HepG2 (cell line): ENCODE results near the gene DPH2. TPM values are rescaled to one million over a fixed set of nuclear protein-coding genes. Genes with fewer than 3 reads are reported as not detected.

Experiments
- ARNT ChIP-seq: fragments of 450-650 bp; IDR thresholded peaks from 2 replicates; pipeline ENCODE4 v1.6.1; 2017
- ARNT2 ChIP-seq: sonication (generic); formaldehyde crosslinking; IDR thresholded peaks from 2 replicates; pipeline ENCODE4 v1.8.0; 2022; ENCODE audit warnings: mild to moderate bottlenecking, low read depth, missing genetic modification reagents, moderate library complexity
- CBX1 ChIP-seq: IDR thresholded peaks from one replicate; pipeline ENCODE4 v1.6.1; 2016; ENCODE audit warnings: antibody characterized with exemption, low read depth
- CTCF ChIP-seq: sonication (generic); formaldehyde crosslinking; IDR thresholded peaks from 2 replicates; pipeline ENCODE4 v1.5.0; 2020; ENCODE audit warnings: mild to moderate bottlenecking, missing genetic modification reagents, moderate library complexity
- DRAP1 ChIP-seq: IDR thresholded peaks from 2 replicates; pipeline ENCODE4 v1.6.1; 2016; ENCODE audit warnings: missing genetic modification reagents, missing compliant biosample characterization
- FIP1L1 ChIP-seq: fragments of 200-400 bp; formaldehyde crosslinking; IDR thresholded peaks from 2 replicates; pipeline ENCODE4 v1.6.1; 2018; ENCODE audit warnings: low read depth, mild to moderate bottlenecking, low read length, moderate library complexity, borderline replicate concordance; ENCODE audit not compliant: insufficient read depth
- GMEB2 ChIP-seq: IDR thresholded peaks from 2 replicates; pipeline ENCODE4 v1.6.1; 2016; ENCODE audit warnings: missing biosample characterization, missing genetic modification reagents, low read depth
- HMGXB3 ChIP-seq: sonication (generic); formaldehyde crosslinking; IDR thresholded peaks from 2 replicates; pipeline ENCODE4 v1.4.0; 2020; ENCODE audit warnings: missing genetic modification reagents, borderline replicate concordance
- JARID2 ChIP-seq: sonication (generic); formaldehyde crosslinking; IDR thresholded peaks from 2 replicates; pipeline ENCODE4 v1.8.1; 2023; ENCODE audit warnings: missing genetic modification reagents, inconsistent platforms; ENCODE audit not compliant: insufficient replicate concordance
- MTA3 ChIP-seq: sonication (generic); formaldehyde crosslinking; IDR thresholded peaks from 2 replicates; pipeline ENCODE4 v1.4.0; 2020; ENCODE audit warnings: missing genetic modification reagents
- RBFOX2 ChIP-seq: fragments of 200-400 bp; formaldehyde crosslinking; IDR thresholded peaks from 2 replicates; pipeline ENCODE4 v1.6.1; 2017; ENCODE audit warnings: low read depth, mild to moderate bottlenecking, low read length
- SRSF1 ChIP-seq: fragments of 200-400 bp; formaldehyde crosslinking; optimal IDR thresholded peaks from 2 replicates; pipeline ENCODE3; 2017; ENCODE audit warnings: mild to moderate bottlenecking, low read depth, low read length, moderate library complexity
- ZNF335 ChIP-seq: sonication (generic); formaldehyde crosslinking; IDR thresholded peaks from 2 replicates; pipeline ENCODE4 v1.4.0; 2020; ENCODE audit warnings: missing genetic modification reagents
- ZNF567 ChIP-seq: sonication (generic); formaldehyde crosslinking; IDR thresholded peaks from 2 replicates; pipeline ENCODE4 v1.8.1; 2023; ENCODE audit warnings: mild to moderate bottlenecking, missing genetic modification reagents, borderline replicate concordance
- ZNF644 ChIP-seq: IDR thresholded peaks from 2 replicates; pipeline ENCODE4 v1.6.1; 2016; ENCODE audit warnings: low read depth
- ZNF724P ChIP-seq: sonication (generic); formaldehyde crosslinking; IDR thresholded peaks from 2 replicates; pipeline ENCODE4 v1.8.0; 2022; ENCODE audit warnings: missing genetic modification reagents, borderline replicate concordance
- ZNF770 ChIP-seq: sonication (generic); formaldehyde crosslinking; IDR thresholded peaks from 2 replicates; pipeline ENCODE4 v1.5.0; 2020; ENCODE audit warnings: mild to moderate bottlenecking, missing genetic modification reagents
- ZNF776 ChIP-seq: sonication (generic); formaldehyde crosslinking; IDR thresholded peaks from 2 replicates; pipeline ENCODE4 v1.4.0; 2020; ENCODE audit warnings: mild to moderate bottlenecking, missing genetic modification reagents
- polyA plus RNA-seq, 8 experiments: library from polyadenylated mRNA; depleted of rRNA in 3 of 8; stranded (reverse) in 7 of 8; unstranded in 1 of 8; fragments of >200 nt; fragmentation: Illumina TruSeq in 4 of 8; extraction: Trizol in 4 of 8; gene quantifications; 2 replicates each; pipeline versions ENCODE4 v1.2.1 to v1.2.3, GENCODE V29; 2011 to 2016; ENCODE audit warnings: low read depth in 4 of 8, missing spikeins in 1 of 8, mixed read lengths in 1 of 8; ENCODE audit not compliant: insufficient read depth in 1 of 8
- total RNA-seq, 5 experiments: library from RNA; depleted of rRNA; stranded (reverse); fragments of >200 nt; fragmentation: Illumina TruSeq; extraction: Trizol; gene quantifications; 2 replicates each; pipeline ENCODE4 v1.2.3, GENCODE V29; 2016; ENCODE audit warnings: low read depth in 1 of 5

Gene DPH2
- total and polyA plus RNA-seq, 2 of the 13 experiments (the other 11 are each of a cell fraction or from before 2014, with no cell fraction given): 32.2 to 38.3 TPM

- TF ChIP-seq HMGXB3 (CRISPR knock-in tag) (0 out of 2 replicates have a peak, but pooled peaks have one; percentile 31), ZNF724P (CRISPR knock-in tag) (peak; percentile 53; the same call in 1 of the 2 replicates), ZNF776 (peak; percentile 83; the same call in 1 of the 2 replicates), JARID2 (no peak), CBX1 (no peak), ZNF644 (CRISPR knock-in tag) (no peak), GMEB2 (no peak), ARNT (no peak), ZNF770 (CRISPR knock-in tag) (0 out of 2 replicates have a peak, but pooled peaks have one; percentile 22), ZNF567 (no peak), FIP1L1 (no peak), CTCF (CRISPR knock-in tag) (no peak), SRSF1 (no peak), ZNF335 (CRISPR knock-in tag) (peak; percentile 46; the same call in 1 of the 2 replicates), DRAP1 (no peak), MTA3 (CRISPR knock-in tag) (no peak), ARNT2 (CRISPR knock-in tag) (no peak), RBFOX2 (peak; percentile 53)
These were observed 9.9 kb downstream of the DPH2 start (continued) for GRCh38 chr1:43979528-43980254.
